Mesodermal cell (in vitro differentiated cells): ENCODE data around the gene ECSIT.

Experiments
- H3K27ac ChIP-seq: 2 replicates; pipeline ENCODE4 v1.7.0; 2013; ENCODE audit warnings: mild to moderate bottlenecking, low read depth, low read length, moderate library complexity; ENCODE audit not compliant: severe bottlenecking
- H3K36me3 ChIP-seq: 2 replicates; pipeline ENCODE4 v1.7.1; 2013; ENCODE audit warnings: mild to moderate bottlenecking, low read length, moderate library complexity; ENCODE audit not compliant: control insufficient read depth, insufficient read depth
- H3K4me1 ChIP-seq: one replicate; pipeline ENCODE4 v1.7.1; 2013; ENCODE audit warnings: mild to moderate bottlenecking, low read length; ENCODE audit not compliant: insufficient read depth, control insufficient read depth, poor library complexity, severe bottlenecking
- H3K4me3 ChIP-seq: 2 replicates; pipeline ENCODE4 v1.7.0; 2013; ENCODE audit warnings: low read length, control low read depth, mild to moderate bottlenecking; ENCODE audit not compliant: insufficient read depth, poor library complexity, severe bottlenecking; ENCODE audit errors: extremely low read depth
- H3K9me3 ChIP-seq: 2 replicates; pipeline ENCODE4 v1.7.1; 2013; ENCODE audit warnings: mild to moderate bottlenecking, low read length, moderate library complexity; ENCODE audit not compliant: control insufficient read depth
- WGBS, 2 experiments: methylation state at CpG; one replicate each; pipeline ENCODE4 v1.1.5; 2013; ENCODE audit warnings: missing lambda C conversion rate in 2 of 2; ENCODE audit not compliant: insufficient coverage in 2 of 2; 5-methylcytosine and 5-hydroxymethylcytosine counted together

Gene ECSIT

GRCh38 chr19:11530432-11530831 lies 1.5 kb upstream of the ECSIT start:
- 36 to 55% methylated on average over 6 to 8 of the region's 9 CpGs for WGBS, 2 experiments
- Histone ChIP-seq H3K4me3 (no peak overlapping the region), H3K9me3 (no peaks in the 10 kb centered on the region), H3K36me3 (no peaks in the 10 kb centered on the region), H3K4me1 (peaks cover 8% of the 10 kb centered on the region), H3K27ac (no peak overlapping the region)

DNA sequence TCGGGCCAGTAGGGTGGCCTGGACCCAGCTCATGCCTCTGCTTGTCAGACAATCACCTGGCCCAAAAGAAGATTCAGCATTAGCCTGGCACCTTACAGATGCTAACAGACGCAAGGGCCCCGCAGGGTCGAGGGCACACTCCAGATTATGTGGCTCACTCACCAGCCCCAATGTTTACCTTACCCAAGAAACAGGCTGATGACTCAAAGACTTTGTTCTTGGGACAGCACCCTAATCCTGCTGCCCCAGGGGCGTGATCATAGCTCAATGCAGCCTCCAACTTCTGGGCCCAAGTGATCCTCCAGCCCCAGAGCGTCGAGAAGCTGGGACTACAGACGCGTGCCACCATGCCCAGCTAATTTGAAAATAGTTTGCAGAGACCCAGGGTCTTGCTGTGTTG lies 9.8 kb downstream of the ECSIT start:
- Histone ChIP-seq H3K27ac (no peak overlapping the region), H3K4me3 (no peak overlapping the region), H3K36me3 (peaks cover 12% of the 10 kb centered on the region), H3K4me1 (no peaks in the 10 kb centered on the region), H3K9me3 (no peaks in the 10 kb centered on the region)
- 90 to 97% methylated on average over 8 to 9 of the region's 9 CpGs for WGBS, 2 experiments

DNA sequence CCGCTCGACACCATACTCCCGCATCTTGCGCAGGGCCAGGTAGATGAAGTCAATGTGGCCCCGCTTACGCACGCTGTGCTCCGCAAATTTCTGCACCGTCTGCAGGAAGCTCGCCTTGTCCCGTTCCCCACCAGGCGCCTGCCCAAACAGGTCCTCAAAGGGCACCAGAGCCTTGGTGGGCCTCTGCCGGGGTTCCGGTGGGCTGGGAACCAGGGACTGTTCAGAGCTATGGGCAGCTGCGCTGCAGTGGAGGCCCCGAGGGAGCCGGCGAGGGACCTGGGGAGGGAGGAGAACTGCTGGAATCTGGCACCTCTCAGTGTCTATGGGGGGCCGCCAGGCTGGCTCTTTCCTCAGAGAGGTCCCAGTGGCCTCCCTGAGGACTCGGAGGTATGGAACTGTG lies 15.0 kb downstream of the ECSIT start:
- H3K4me3 ChIP-seq, result no peak overlapping the region
- no peaks in the 10 kb centered on the region for H3K4me1 ChIP-seq
- H3K9me3 ChIP-seq, result no peaks in the 10 kb centered on the region
- no peak overlapping the region for H3K27ac ChIP-seq
- 94 to 95% methylated on average over 20 of the region's 20 CpGs for WGBS, 2 experiments
- peaks cover 19% of the 10 kb centered on the region for H3K36me3 ChIP-seq

- Histone ChIP-seq H3K9me3 (no peaks in the 10 kb centered on the region), H3K27ac (no peak overlapping the region), H3K4me3 (no peak overlapping the region), H3K4me1 (peaks cover 15% of the 10 kb centered on the region), H3K36me3 (peaks cover 18% of the 10 kb centered on the region)
- 97 to 98% methylated on average over 6 to 7 of the region's 8 CpGs for WGBS, 2 experiments
Observed at GRCh38 chr19:11510444-11510843, 18.5 kb downstream of the ECSIT start.

- Histone ChIP-seq H3K9me3 (no peaks in the 10 kb centered on the region), H3K27ac (no peak overlapping the region), H3K4me3 (no peak overlapping the region), H3K4me1 (peaks cover 15% of the 10 kb centered on the region), H3K36me3 (peaks cover 10% of the 10 kb centered on the region)
- WGBS, 2 experiments, result 91 to 94% methylated on average over 14 to 17 of the region's 18 CpGs
Observed at GRCh38 chr19:11507370-11508078, 21.4 kb downstream of the ECSIT start.

GRCh38 chr19:11506967-11507366 lies 22.0 kb downstream of the ECSIT start:
- Histone ChIP-seq H3K4me3 (no peak overlapping the region), H3K9me3 (no peaks in the 10 kb centered on the region), H3K36me3 (peaks cover 9% of the 10 kb centered on the region), H3K27ac (no peak overlapping the region), H3K4me1 (peaks cover 15% of the 10 kb centered on the region)
- 95% methylated on average over 5 of the region's 6 CpGs; no CpG with 5 or more reads in 1 of the 2 experiments for WGBS, 2 experiments

GRCh38 chr19:11506101-11506555 lies 22.8 kb downstream of the ECSIT start:
- H3K4me1 ChIP-seq, result peaks cover 15% of the 10 kb centered on the region
- peak overlapping the region; percentile 85 for H3K4me3 ChIP-seq
- H3K9me3 ChIP-seq, result no peaks in the 10 kb centered on the region
- peak overlapping the region; percentile 95 for H3K27ac ChIP-seq
- 71 to 77% methylated on average over 17 to 19 of the region's 20 CpGs for WGBS, 2 experiments
- peaks cover 9% of the 10 kb centered on the region for H3K36me3 ChIP-seq

- peak within 1 kb of the TSS; percentile 95 for H3K27ac ChIP-seq
- H3K36me3 ChIP-seq, result peaks cover 9% of the 10 kb centered on the region
- no peaks in the 10 kb centered on the region for H3K9me3 ChIP-seq
- peak within 1 kb of the TSS; percentile 85 for H3K4me3 ChIP-seq
- 0% methylated on average over 53 to 63 of the region's 65 CpGs for WGBS, 2 experiments
- peaks cover 15% of the 10 kb centered on the region for H3K4me1 ChIP-seq
Observed at GRCh38 chr19:11505504-11506100, 23.3 kb downstream of the ECSIT start, which contains the start of gene ZNF653. Gene ZNF653, minus strand, starts transcription at chr19:11505839. Its CDS starts 53 bp downstream, at chr19:11505786.

GRCh38 chr19:11505032-11505503 lies 23.9 kb downstream of the ECSIT start:
- Histone ChIP-seq H3K27ac (peak overlapping the region; percentile 95), H3K4me3 (peak overlapping the region; percentile 85), H3K36me3 (peaks cover 9% of the 10 kb centered on the region), H3K4me1 (peaks cover 15% of the 10 kb centered on the region), H3K9me3 (no peaks in the 10 kb centered on the region)
- 1 to 3% methylated on average over 21 to 29 of the region's 33 CpGs for WGBS, 2 experiments

DNA sequence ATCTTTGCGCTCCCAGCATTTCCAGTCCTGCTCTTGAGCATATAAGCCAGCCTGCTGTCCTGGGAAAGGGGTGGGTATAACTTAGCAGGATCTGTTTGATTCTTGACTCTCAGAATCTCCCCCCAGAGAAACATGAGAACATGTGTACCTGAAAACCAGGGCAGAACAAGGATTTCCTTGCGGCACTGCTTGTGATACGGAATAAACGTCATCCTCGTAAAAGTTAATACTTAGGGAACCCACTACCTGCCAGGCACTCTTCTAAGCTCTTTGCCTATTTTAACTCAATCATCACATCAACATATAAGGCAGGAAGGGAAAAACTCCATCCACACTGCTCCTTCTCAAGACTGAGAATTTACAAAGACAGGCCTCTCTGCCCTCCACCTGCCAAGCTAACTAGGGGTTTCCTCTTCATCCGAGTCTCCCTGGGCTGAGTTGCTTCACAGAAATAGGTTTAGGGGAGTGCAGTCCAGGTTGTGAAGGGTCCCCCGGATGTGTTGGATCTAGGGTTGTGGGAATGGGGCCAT lies 24.4 kb downstream of the ECSIT start:
- Histone ChIP-seq H3K9me3 (no peaks in the 10 kb centered on the region), H3K4me3 (peak overlapping the region; percentile 85), H3K36me3 (peaks cover 9% of the 10 kb centered on the region), H3K4me1 (peaks cover 15% of the 10 kb centered on the region), H3K27ac (peak overlapping the region; percentile 50)
- 68 to 81% methylated on average over 5 to 6 of the region's 7 CpGs for WGBS, 2 experiments
